ENCODE measurements around the gene ASH1L.

DNA sequence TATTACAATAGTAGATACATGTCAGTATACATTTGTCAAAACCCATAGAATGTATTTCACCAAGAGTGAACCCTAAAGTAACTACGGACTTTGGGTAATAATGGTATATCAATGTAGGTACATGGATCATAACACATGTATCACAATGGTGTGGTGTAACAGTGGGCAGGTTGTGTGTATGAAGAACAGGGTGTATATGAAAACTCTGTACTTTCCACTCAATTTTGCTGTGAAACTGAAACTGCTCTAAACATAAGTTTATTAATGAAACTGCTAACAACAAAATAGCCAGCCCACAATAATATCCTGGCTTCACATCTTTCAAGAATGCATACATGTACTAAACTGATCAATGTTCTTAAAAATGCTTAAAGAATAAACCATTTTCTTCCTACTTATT, 151.7 kb downstream of the ASH1L start:
- TF ChIP-seq, protein P1, sequence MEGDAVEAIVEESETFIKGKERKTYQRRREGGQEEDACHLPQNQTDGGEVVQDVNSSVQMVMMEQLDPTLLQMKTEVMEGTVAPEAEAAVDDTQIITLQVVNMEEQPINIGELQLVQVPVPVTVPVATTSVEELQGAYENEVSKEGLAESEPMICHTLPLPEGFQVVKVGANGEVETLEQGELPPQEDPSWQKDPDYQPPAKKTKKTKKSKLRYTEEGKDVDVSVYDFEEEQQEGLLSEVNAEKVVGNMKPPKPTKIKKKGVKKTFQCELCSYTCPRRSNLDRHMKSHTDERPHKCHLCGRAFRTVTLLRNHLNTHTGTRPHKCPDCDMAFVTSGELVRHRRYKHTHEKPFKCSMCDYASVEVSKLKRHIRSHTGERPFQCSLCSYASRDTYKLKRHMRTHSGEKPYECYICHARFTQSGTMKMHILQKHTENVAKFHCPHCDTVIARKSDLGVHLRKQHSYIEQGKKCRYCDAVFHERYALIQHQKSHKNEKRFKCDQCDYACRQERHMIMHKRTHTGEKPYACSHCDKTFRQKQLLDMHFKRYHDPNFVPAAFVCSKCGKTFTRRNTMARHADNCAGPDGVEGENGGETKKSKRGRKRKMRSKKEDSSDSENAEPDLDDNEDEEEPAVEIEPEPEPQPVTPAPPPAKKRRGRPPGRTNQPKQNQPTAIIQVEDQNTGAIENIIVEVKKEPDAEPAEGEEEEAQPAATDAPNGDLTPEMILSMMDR (tag by site-specific recombination; IDR thresholded peaks at IDR 0.05), result no peak
- no peak for TF ChIP-seq ZNF629 (tag by site-specific recombination; IDR thresholded peaks at IDR 0.05)
- TF ChIP-seq ZFP41 (tag by site-specific recombination; IDR thresholded peaks at IDR 0.05; ENCODE audit: borderline replicate concordance), result no peak
- TF ChIP-seq ZBTB21 (tag by site-specific recombination; IDR thresholded peaks at IDR 0.05), result no peak
- TF ChIP-seq ZNF473 (tag by site-specific recombination; IDR thresholded peaks at IDR 0.05), result no peak
- no peak for TF ChIP-seq ZNF776 (tag by site-specific recombination; IDR thresholded peaks at IDR 0.05; ENCODE audit: borderline replicate concordance)
- TF ChIP-seq, protein P2, sequence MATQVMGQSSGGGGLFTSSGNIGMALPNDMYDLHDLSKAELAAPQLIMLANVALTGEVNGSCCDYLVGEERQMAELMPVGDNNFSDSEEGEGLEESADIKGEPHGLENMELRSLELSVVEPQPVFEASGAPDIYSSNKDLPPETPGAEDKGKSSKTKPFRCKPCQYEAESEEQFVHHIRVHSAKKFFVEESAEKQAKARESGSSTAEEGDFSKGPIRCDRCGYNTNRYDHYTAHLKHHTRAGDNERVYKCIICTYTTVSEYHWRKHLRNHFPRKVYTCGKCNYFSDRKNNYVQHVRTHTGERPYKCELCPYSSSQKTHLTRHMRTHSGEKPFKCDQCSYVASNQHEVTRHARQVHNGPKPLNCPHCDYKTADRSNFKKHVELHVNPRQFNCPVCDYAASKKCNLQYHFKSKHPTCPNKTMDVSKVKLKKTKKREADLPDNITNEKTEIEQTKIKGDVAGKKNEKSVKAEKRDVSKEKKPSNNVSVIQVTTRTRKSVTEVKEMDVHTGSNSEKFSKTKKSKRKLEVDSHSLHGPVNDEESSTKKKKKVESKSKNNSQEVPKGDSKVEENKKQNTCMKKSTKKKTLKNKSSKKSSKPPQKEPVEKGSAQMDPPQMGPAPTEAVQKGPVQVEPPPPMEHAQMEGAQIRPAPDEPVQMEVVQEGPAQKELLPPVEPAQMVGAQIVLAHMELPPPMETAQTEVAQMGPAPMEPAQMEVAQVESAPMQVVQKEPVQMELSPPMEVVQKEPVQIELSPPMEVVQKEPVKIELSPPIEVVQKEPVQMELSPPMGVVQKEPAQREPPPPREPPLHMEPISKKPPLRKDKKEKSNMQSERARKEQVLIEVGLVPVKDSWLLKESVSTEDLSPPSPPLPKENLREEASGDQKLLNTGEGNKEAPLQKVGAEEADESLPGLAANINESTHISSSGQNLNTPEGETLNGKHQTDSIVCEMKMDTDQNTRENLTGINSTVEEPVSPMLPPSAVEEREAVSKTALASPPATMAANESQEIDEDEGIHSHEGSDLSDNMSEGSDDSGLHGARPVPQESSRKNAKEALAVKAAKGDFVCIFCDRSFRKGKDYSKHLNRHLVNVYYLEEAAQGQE (tag by site-specific recombination; IDR thresholded peaks at IDR 0.05), result no peak
- TF ChIP-seq ZNF510 (tag by site-specific recombination; IDR thresholded peaks at IDR 0.05; ENCODE audit: insufficient replicate concordance), result no peak
- TF ChIP-seq, protein P3, sequence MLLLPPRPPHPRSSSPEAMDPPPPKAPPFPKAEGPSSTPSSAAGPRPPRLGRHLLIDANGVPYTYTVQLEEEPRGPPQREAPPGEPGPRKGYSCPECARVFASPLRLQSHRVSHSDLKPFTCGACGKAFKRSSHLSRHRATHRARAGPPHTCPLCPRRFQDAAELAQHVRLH (tag by site-specific recombination; IDR thresholded peaks at IDR 0.05), result no peak
- TF ChIP-seq, protein P4, sequence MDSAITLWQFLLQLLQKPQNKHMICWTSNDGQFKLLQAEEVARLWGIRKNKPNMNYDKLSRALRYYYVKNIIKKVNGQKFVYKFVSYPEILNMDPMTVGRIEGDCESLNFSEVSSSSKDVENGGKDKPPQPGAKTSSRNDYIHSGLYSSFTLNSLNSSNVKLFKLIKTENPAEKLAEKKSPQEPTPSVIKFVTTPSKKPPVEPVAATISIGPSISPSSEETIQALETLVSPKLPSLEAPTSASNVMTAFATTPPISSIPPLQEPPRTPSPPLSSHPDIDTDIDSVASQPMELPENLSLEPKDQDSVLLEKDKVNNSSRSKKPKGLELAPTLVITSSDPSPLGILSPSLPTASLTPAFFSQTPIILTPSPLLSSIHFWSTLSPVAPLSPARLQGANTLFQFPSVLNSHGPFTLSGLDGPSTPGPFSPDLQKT (IDR thresholded peaks at IDR 0.05; ENCODE audit: borderline replicate concordance, low read depth, low read length), result no peak
- TF ChIP-seq ZNF121 (tag by site-specific recombination; IDR thresholded peaks at IDR 0.05), result no peak
- TF ChIP-seq ZEB2 (tag by site-specific recombination; IDR thresholded peaks at IDR 0.05), result no peak
